GM12801 (cell line): ENCODE results near the gene WNT3A.

Experiments used
- TF ChIP-seq, protein P1 (sequence below): IDR thresholded peaks from one replicate; pipeline ENCODE4 v1.5.1; 2011; ENCODE audit warnings: control low read depth; ENCODE audit not compliant: insufficient read length; ENCODE audit errors: extremely low read depth

Gene WNT3A

DNA sequence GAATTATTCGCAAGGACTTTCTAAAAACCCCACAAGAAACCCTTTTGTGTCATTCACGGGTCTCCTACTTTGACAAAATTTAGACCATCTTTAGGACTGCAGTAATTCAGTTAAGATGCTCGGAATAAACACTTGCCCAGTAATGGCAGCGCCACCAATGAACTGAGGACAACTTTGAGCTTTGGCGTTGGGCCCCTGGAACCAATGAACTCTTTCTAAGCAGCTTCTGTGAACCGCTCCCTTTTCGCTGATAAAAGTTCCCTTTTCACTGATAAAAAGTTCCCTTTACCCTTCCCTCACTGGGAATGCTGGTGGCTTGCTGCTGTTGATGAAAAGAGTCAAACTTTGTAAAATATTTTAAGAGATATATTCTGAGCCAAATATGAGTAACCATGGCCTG lies 103.8 kb downstream of the WNT3A start:
- TF ChIP-seq, protein P1, sequence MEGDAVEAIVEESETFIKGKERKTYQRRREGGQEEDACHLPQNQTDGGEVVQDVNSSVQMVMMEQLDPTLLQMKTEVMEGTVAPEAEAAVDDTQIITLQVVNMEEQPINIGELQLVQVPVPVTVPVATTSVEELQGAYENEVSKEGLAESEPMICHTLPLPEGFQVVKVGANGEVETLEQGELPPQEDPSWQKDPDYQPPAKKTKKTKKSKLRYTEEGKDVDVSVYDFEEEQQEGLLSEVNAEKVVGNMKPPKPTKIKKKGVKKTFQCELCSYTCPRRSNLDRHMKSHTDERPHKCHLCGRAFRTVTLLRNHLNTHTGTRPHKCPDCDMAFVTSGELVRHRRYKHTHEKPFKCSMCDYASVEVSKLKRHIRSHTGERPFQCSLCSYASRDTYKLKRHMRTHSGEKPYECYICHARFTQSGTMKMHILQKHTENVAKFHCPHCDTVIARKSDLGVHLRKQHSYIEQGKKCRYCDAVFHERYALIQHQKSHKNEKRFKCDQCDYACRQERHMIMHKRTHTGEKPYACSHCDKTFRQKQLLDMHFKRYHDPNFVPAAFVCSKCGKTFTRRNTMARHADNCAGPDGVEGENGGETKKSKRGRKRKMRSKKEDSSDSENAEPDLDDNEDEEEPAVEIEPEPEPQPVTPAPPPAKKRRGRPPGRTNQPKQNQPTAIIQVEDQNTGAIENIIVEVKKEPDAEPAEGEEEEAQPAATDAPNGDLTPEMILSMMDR = no peak
